A673 (cell line): ENCODE data around the gene ZBTB20. TPM values are rescaled to one million over a fixed set of nuclear protein-coding genes. Genes with fewer than 3 reads are reported as not detected.
A peak's percentile ranks its signal among the peaks of the same experiment; 100 is the strongest.

Source experiments
- BruUV-seq: library from RNA; stranded (reverse); fragments of 400-500 nt; replicated peaks from 2 replicates; lab custom pipeline; 2021; lab: Mats Ljungman, UMichigan
- CTCF ChIA-PET: fragments of 300-600 bp; sonication (Branson Sonifier 250); formaldehyde crosslinking; loops from one replicate; lab custom pipeline; 2022; ENCODE audit warnings: antibody characterized with exemption; lab: Charles Lee
- POLR2A ChIA-PET: fragments of 300-600 bp; sonication (Branson Sonifier 250); formaldehyde crosslinking; loops from one replicate; lab custom pipeline; 2022; ENCODE audit warnings: antibody characterized with exemption; ENCODE audit not compliant: low non-redundant PET; lab: Charles Lee
- DNase-seq: peaks from one replicate; pipeline ENCODE4 v3.0.0-alpha.2; 2015; ENCODE audit warnings: low spot score
- H3K27ac ChIP-seq: fragments of 200-600 bp; sonication (generic); 2 replicates; pipeline ENCODE4 v1.5.1; 2016; ENCODE audit warnings: mixed run types, low read depth, mild to moderate bottlenecking, mixed read lengths, antibody characterized with exemption, low read length; ENCODE audit not compliant: poor library complexity, severe bottlenecking
- H3K27me3 ChIP-seq: fragments of 200-600 bp; sonication (generic); replicated peaks from 2 replicates; pipeline ENCODE4 v1.6.1; 2017; ENCODE audit warnings: mixed run types, low read depth, mild to moderate bottlenecking, mixed read lengths, antibody characterized with exemption, low read length; ENCODE audit not compliant: insufficient read depth, poor library complexity
- H3K36me3 ChIP-seq: fragments of 200-600 bp; sonication (generic); 2 replicates; pipeline ENCODE4 v1.6.1; 2016; ENCODE audit warnings: mixed run types, mild to moderate bottlenecking, mixed read lengths, antibody characterized with exemption, low read length; ENCODE audit not compliant: insufficient read depth, poor library complexity, severe bottlenecking
- H3K4me1 ChIP-seq: fragments of 200-600 bp; sonication (generic); 2 replicates; pipeline ENCODE4 v1.6.1; 2017; ENCODE audit warnings: mixed run types, mild to moderate bottlenecking, mixed read lengths, antibody characterized with exemption, low read length; ENCODE audit not compliant: insufficient read depth, poor library complexity, severe bottlenecking
- H3K4me3 ChIP-seq: fragments of 200-600 bp; sonication (generic); 2 replicates; pipeline ENCODE4 v1.5.1; 2016; ENCODE audit warnings: low read depth, mixed run types, mild to moderate bottlenecking, mixed read lengths, low read length; ENCODE audit not compliant: poor library complexity, severe bottlenecking
- H3K9me3 ChIP-seq: fragments of 200-600 bp; sonication (generic); 2 replicates; pipeline ENCODE4 v1.6.1; 2016; ENCODE audit warnings: mixed run types, low read depth, mild to moderate bottlenecking, mixed read lengths, antibody characterized with exemption, low read length; ENCODE audit not compliant: poor library complexity, severe bottlenecking
- CTCF ChIP-seq: fragments of 300-800, 200-600 bp; sonication (generic); conservative IDR thresholded peaks from 2 replicates; pipeline ENCODE4 v1.5.1; 2017; ENCODE audit warnings: low read depth, mild to moderate bottlenecking, antibody characterized with exemption, low read length, moderate library complexity, mixed read lengths
- EZH2 ChIP-seq: fragments of 200-600 bp; sonication (generic); IDR thresholded peaks from 2 replicates; pipeline ENCODE4 v1.6.1; 2017; ENCODE audit warnings: borderline replicate concordance, low read depth, mild to moderate bottlenecking, mixed read lengths, antibody characterized with exemption, low read length; ENCODE audit not compliant: poor library complexity, severe bottlenecking
- intact Hi-C: fragments of 100-400 bp; cut with micrococcal nuclease; formaldehyde crosslinking; loops from one replicate; pipeline ENCODE4 v1.10.0; 2022; ENCODE audit not compliant: unreplicated experiment
- total RNA-seq: library from RNA; stranded (reverse); gene quantifications from 2 replicates; pipeline ENCODE4 v1.2.3, GENCODE V29; 2021

Gene ZBTB20
- total RNA-seq, 1 experiment from 2014 or later: 13.5 TPM

GRCh38 chr3:114437897-114438296, 709.2 kb downstream of the ZBTB20 start:
- peaks cover 38% of the 10 kb centered on the region for H3K4me1 ChIP-seq
- no peaks in the 10 kb centered on the region for H3K27me3 ChIP-seq
- H3K27ac ChIP-seq: no peak overlapping the region
- CTCF ChIA-PET: no interaction called here
- POLR2A ChIA-PET: no interaction called here
- intact Hi-C loops: no loop called here
- no peaks in the 10 kb centered on the region for H3K9me3 ChIP-seq
- no peak overlapping the region for H3K4me3 ChIP-seq
- DNase-seq: no peak
- no peaks in the 10 kb centered on the region for H3K36me3 ChIP-seq
- TF ChIP-seq EZH2 (no peak), CTCF (no peak)
- no TSS peak for BruUV-seq

- Histone ChIP-seq H3K27me3 (no peaks in the 10 kb centered on the region), H3K27ac (no peak overlapping the region), H3K4me3 (no peak overlapping the region), H3K9me3 (no peaks in the 10 kb centered on the region), H3K4me1 (peaks cover 24% of the 10 kb centered on the region), H3K36me3 (no peaks in the 10 kb centered on the region)
- no TSS peak for BruUV-seq
- CTCF ChIA-PET: no interaction called here
- POLR2A ChIA-PET: no interaction called here
- intact Hi-C loops: no loop called here
- no peak for DNase-seq
- no peak for TF ChIP-seq CTCF
- no peak for TF ChIP-seq EZH2
Measured at GRCh38 chr3:114436182-114436581, 710.9 kb downstream of the ZBTB20 start.

- Histone ChIP-seq H3K27me3 (no peaks in the 10 kb centered on the region), H3K4me3 (no peak overlapping the region), H3K4me1 (peaks cover 18% of the 10 kb centered on the region), H3K36me3 (no peaks in the 10 kb centered on the region), H3K27ac (no peak overlapping the region), H3K9me3 (no peaks in the 10 kb centered on the region)
- no peak for TF ChIP-seq CTCF
- no peak for TF ChIP-seq EZH2
- POLR2A ChIA-PET: interaction anchor here (0.8 kb wide), 1 partner anchor 31 kb away, joined by 4 read pairs; no protein-coding TSS in a partner anchor
- intact Hi-C loops: no loop called here
- CTCF ChIA-PET: no interaction called here
- peak; percentile 46 for DNase-seq
- no TSS peak for BruUV-seq
Measured at GRCh38 chr3:114435386-114436115, 711.5 kb downstream of the ZBTB20 start.
